MG63 (cell line): ENCODE results near the gene PERP. TPM values are rescaled to one million over a fixed set of nuclear protein-coding genes. Genes with fewer than 3 reads are reported as not detected.
"Not testable (repeated sequence)": the region's sequence is repeated elsewhere in the genome, so short reads cannot be mapped to it uniquely, and the experiment has no call there.

ENCODE experiments used
- DNase-seq: peaks from one replicate; pipeline ENCODE4 v3.0.0-alpha.2; 2020
- H3K27me3 ChIP-seq: fragments of 250-450 bp; sonication (Bioruptor Pico); 2 replicates; pipeline ENCODE4 v1.5.1; 2020; ENCODE audit warnings: mild to moderate bottlenecking, moderate library complexity
- H3K36me3 ChIP-seq: fragments of 250-450 bp; sonication (Bioruptor Pico); 2 replicates; pipeline ENCODE4 v1.5.1; 2020; ENCODE audit warnings: mild to moderate bottlenecking, moderate library complexity
- H3K4me3 ChIP-seq: fragments of 250-450 bp; sonication (Bioruptor Pico); 2 replicates; pipeline ENCODE4 v1.5.1; 2020; ENCODE audit warnings: mild to moderate bottlenecking, moderate library complexity
- H3K9me3 ChIP-seq: fragments of 250-450 bp; sonication (Bioruptor Pico); 2 replicates; pipeline ENCODE4 v1.5.1; 2020; ENCODE audit warnings: mild to moderate bottlenecking, moderate library complexity
- total RNA-seq: library from RNA; depleted of rRNA; stranded (reverse); fragments of >200 nt; shearing (Covaris generic); gene quantifications from 2 replicates; pipeline ENCODE4 v1.2.3, GENCODE V29; 2014; ENCODE audit warnings: low replicate concordance; rRNA removed

The PERP gene
- total RNA-seq: 38.7 and 43.6 TPM in 2 replicates

DNA sequence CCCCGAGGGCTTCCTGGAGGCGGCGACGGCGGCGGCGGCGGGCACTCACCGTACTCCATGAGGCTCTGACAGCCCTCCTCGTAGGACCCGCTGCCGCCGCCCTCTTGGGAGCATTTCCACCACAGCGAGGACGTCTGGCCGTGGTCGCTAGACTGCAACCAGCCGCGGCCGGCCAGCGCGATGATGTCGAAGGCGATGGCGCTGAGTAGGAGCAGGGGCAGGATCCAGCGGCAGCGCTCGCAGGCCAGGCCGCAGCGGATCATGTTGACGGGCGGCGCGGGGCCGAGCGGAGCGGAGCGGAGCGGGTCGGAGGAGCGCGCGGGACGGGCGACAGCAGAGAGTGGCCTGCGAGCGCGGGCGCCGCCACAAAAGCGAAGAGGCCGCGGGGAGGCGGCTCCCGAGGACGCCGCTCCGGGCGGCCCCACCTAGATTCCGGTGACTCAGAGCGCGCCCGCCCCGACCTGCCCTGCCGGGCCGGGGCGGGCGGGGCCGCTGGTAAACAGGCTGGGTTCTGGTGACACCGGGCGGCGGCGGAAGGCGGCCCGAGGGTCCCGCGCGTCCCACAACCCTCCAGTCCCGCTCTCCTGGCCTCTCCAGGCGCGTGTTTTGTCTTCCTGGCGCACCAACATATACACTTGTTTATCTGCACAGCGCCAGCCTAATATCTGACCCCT lies at the start of gene PERP:
Gene PERP (minus strand): TSS at position 342 of the 674 bp plus-strand sequence. CDS start 79 bp downstream, at position 263.
- no peaks in the 10 kb centered on the region for H3K9me3 ChIP-seq
- H3K27me3 ChIP-seq: no peaks in the 10 kb centered on the region
- peak; percentile 81 for DNase-seq
- peak within 1 kb of the TSS; percentile 81 for H3K4me3 ChIP-seq
- no peaks in the 10 kb centered on the region; the same call in none of the 2 replicates for H3K36me3 ChIP-seq

DNA sequence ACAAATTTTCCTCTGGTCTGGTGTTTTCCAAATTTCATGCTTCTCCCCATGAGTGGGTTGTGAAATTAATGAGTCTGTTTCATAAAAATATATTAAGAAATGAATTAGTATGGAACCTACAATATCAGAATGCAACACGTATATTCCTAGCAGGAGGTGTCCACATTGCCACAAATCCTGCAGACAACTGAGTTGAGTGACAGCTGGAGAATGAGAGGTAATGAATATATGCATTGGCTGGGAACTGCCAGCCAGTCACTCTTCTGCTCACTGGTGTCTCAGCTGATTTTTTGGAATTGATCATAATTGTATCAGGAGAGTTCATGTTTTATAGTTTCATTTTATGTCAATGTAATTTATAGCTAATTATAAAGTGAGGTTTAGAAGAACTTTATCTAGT lies 48.2 kb upstream of the PERP start:
- Histone ChIP-seq H3K27me3 (no peaks in the 10 kb centered on the region), H3K36me3 (no peaks in the 10 kb centered on the region), H3K4me3 (no peak overlapping the region), H3K9me3 (peaks cover 7% of the 10 kb centered on the region)
- no peak for DNase-seq

DNA sequence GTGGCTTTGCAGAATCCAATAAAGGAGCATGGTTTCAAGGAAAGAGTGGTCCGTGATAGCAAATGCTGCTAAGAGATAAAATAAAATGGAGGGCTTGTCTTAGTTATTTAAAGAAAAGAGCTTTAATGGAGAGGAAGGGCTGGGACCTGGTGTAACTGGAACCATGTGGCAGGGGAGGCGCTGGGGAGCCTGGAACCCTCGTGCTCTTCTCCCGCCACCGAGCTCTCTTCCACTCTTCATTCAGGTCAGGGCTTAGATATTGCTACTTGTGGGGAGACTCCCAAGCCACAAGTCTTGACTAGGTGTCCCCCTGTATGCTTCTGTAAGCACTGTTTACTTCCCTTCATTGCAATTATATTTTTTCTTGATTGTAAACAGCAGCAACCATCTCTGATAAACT lies 39.3 kb upstream of the PERP start:
- no peaks in the 10 kb centered on the region for H3K9me3 ChIP-seq
- DNase-seq: no peak
- H3K27me3 ChIP-seq: peaks cover 3% of the 10 kb centered on the region; the same call in 1 of the 2 replicates
- no peaks in the 10 kb centered on the region for H3K36me3 ChIP-seq
- no peak overlapping the region for H3K4me3 ChIP-seq

DNA sequence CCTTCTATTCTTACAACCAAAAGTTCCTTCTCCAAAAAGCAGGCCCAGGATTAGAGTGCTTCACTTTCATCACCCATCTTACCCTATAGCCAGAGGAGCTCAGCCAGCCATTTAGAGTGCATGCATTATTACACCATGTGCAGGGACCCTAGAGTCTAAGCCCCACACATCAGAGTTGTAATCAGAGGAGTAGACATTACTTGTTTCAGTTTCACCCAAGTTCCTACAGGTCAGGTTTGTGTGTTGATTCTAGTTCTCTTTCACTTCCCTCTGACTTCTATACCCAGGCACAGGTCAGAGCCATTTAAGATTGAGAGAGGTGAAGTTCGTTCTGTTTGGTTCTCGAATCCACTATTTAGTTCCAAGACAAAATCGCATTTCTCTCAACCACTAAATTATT lies 38.2 kb upstream of the PERP start:
- H3K4me3 ChIP-seq: no peak overlapping the region
- no peaks in the 10 kb centered on the region for H3K9me3 ChIP-seq
- DNase-seq: no peak
- peaks cover 3% of the 10 kb centered on the region; the same call in 1 of the 2 replicates for H3K27me3 ChIP-seq
- no peaks in the 10 kb centered on the region for H3K36me3 ChIP-seq

DNA sequence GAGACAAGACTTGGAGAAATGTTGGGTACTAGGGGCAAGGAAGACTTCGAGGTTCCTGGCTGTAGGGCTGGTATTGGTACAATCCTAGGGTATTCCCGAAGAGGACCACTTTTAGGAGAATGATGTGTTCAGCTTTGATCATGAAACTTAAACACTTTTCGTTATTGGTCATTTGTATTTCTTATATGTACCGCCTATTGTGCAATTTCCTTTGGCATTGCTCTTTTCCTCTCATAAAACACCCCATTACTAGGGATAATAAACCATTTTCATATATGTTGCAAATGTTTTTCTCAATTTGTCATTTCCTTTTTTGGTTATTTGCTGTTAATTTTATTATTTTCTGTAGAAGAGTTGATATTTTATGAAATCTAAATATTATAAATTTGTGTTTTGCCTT lies 35.6 kb upstream of the PERP start:
- Histone ChIP-seq H3K27me3 (no peaks in the 10 kb centered on the region), H3K9me3 (no peaks in the 10 kb centered on the region), H3K36me3 (no peaks in the 10 kb centered on the region), H3K4me3 (no peak overlapping the region)
- no peak for DNase-seq

DNA sequence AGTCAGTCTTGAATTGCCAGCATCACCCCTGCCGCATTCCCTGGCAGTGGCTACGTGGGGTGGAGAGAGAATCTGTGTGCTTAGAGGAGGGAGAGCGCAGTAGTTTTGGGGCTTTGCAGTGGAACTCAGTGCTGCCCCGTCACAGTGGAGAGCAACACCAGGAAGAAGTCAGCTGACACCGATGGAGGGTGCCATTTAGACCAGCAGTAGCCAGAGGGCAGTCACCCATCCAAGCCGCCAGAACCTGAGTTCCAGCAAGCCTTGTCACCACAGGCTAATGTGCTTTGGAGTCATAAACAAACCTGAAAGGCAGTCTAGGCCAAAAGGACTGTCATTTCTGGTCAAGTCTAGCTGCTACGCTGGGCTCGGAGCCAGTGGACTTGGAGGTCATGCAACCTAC lies 22.0 kb upstream of the PERP start:
- Histone ChIP-seq H3K27me3 (no peaks in the 10 kb centered on the region), H3K36me3 (no peaks in the 10 kb centered on the region), H3K9me3 (peaks cover 2% of the 10 kb centered on the region; the same call in 1 of the 2 replicates), H3K4me3 (no peak overlapping the region)
- peak; percentile 15 for DNase-seq

DNA sequence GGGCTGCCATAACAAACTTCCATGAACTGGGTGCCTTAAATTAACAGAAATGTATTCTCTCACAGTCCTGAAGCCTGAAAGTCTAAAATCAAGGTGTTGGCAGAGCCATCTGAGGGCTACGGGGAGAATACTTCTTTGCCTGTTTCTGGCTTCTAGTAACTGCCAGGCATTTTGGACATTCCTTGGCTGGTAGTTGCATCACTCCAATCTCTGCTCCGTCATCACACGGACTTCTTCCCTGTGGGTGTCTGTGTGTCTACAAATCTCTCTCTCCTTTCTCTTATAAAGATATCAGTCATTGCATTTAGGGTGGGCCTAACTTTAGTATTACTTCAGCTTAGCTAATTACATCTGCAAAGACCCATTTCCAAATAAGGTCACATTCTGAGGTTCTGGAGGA lies 20.9 kb upstream of the PERP start:
- H3K36me3 ChIP-seq: no peaks in the 10 kb centered on the region
- no peak for DNase-seq

DNA sequence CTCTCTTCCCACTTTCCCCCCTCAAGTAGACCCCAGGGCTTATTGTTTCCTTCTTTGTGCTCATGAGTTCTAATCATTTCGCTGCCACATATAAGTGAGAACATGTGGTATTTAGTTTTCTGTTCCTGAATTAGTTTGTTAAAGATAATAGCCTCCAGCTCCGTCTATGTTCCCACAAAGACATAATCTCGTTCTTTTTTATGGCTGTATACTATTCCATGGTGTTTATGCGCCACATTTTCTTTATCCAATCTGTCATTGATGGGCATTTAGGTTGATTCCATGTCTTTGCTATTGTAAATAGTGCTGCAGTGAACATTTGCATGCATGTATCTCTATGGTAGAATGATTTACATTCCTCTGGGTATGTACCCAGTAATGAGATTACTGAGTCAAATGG lies 16.9 kb upstream of the PERP start:
- H3K27me3 ChIP-seq: no peaks in the 10 kb centered on the region
- DNase-seq: no peak
- H3K9me3 ChIP-seq: peaks cover 2% of the 10 kb centered on the region; the same call in 1 of the 2 replicates
- H3K4me3 ChIP-seq: no peak overlapping the region
- no peaks in the 10 kb centered on the region for H3K36me3 ChIP-seq

More for the DNA sequence above, 20.9 kb upstream of the PERP start:
- H3K4me3 ChIP-seq: no peak overlapping the region
- H3K27me3 ChIP-seq: no peaks in the 10 kb centered on the region
- H3K9me3 ChIP-seq: peaks cover 2% of the 10 kb centered on the region; the same call in 1 of the 2 replicates

DNA sequence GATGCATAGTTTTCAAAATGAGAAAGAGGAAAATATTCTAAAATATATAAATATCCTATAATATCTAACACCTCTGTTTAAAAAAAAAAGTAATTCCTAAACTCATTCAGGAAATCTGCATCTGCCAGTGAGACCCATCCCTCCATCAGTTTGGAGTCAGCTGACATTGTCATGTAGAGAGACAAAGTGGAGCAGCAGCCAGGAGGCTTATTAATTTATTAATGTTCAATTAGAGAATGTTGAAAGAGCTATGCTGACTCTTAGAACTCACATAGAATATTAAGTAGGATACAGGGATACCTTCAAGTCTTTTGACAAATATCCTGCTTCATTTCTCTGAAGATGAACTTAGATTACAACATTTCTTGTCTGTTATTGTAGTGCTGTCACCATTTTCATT lies 12.8 kb upstream of the PERP start:
- no peak for DNase-seq
- Histone ChIP-seq H3K36me3 (no peaks in the 10 kb centered on the region), H3K9me3 (no peaks in the 10 kb centered on the region), H3K27me3 (no peaks in the 10 kb centered on the region), H3K4me3 (no peak overlapping the region)

DNA sequence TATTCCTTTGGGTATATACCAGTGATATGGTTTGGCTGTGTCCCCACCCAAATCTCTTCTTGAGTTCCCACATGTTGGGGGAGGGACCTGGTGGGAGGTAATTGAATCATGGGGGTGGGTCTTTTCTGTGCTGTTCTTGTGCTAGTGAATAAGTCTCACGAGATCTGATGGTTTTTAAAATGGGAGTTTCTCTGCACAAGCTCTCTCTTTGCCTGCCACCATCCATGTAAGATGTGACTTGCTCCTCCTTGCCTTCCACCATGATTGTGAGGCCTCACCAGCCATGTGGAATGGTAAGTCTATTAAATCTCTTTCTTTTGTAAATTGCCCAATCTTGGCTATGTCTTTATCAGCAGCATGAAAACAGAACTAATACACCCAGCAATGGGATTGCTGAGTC lies 12.0 kb upstream of the PERP start:
- H3K4me3 ChIP-seq, H3K27me3 ChIP-seq, H3K36me3 ChIP-seq, DNase-seq, H3K9me3 ChIP-seq: not testable (repeated sequence)

DNA sequence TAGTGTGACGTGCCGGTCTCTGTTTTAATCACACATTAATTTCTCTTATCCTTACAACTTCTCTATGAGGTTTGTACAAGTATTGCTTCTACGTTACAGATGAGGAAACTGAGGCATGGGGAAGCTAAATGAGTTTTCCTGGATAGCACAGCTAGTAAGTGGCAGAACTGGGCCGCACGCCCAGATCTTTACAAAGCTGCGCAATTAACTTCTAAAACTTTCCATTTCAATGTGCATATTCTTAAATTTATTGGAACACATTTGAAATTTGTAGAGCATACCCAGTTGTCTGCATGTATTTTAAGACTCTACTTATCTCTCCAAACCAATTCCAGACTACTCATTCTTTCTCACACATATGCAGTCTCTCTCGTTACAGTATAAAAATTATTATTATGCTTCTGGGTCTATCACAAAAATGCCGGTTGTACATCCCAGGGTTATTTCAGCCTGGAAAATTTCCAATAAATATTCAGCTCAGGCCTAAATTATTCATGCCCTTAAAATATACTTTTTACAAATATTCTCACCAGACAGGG lies 10.2 kb upstream of the PERP start:
- Histone ChIP-seq H3K4me3 (no peak overlapping the region), H3K9me3 (no peaks in the 10 kb centered on the region), H3K36me3 (no peaks in the 10 kb centered on the region), H3K27me3 (no peaks in the 10 kb centered on the region)
- no peak for DNase-seq

DNA sequence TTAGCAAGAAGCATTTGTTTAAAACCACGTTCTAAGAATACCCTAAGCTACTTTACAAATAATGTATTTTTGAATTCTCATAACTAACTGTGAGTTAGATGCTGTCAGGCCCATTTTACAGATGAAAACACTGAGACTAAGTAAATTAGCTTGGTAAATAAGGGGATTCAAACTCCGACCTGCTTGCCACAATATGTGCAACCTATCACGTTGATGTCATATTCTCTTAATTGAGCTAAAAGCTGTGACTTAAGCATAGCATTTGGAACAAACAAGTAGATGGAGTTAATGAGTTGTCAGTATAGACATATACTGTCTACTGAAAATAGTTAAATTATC lies 9.4 kb upstream of the PERP start:
- Histone ChIP-seq H3K36me3 (no peaks in the 10 kb centered on the region), H3K9me3 (no peaks in the 10 kb centered on the region), H3K4me3 (no peak overlapping the region), H3K27me3 (no peaks in the 10 kb centered on the region)
- no peak for DNase-seq

DNA sequence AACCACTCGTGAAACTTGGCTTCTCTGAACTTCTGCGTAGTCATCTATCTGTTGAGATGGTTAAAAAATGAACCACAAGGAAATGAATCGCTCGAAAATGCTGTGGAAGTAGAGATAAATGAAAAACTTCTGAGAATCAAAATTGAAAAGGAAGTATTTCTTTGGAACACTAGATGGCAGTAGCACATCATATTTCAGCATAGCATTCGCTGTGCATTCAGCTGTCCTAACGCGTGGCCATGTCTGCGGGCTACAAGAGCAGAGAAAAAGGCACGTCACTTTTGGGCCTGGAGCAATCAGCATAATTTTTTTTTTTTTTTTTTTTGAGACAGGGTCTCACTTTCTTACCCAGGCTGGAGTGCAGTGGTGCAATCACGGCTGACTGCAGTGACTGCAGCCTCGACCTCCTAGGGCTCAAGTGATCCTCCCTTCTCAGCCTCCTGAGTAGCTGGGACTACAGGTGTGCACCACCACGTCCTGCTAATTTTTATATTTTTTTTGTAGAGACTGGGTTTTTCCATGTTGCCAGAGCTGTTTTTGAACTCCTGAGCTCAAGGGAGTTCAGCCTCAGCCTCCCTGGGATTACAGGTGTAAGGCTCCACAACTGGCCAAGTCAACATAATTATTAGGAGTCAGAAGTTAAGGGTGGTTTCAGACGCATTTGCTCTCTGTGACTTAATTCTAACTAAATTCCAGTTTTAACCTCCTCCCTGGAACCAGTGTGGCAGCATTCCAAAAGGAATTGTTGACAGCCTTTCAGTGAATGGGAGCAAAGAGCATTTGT lies 8.8 kb upstream of the PERP start:
- H3K4me3 ChIP-seq: no peak overlapping the region
- H3K9me3 ChIP-seq: no peaks in the 10 kb centered on the region
- no peaks in the 10 kb centered on the region for H3K27me3 ChIP-seq
- DNase-seq: peak; percentile 53
- no peaks in the 10 kb centered on the region for H3K36me3 ChIP-seq

DNA sequence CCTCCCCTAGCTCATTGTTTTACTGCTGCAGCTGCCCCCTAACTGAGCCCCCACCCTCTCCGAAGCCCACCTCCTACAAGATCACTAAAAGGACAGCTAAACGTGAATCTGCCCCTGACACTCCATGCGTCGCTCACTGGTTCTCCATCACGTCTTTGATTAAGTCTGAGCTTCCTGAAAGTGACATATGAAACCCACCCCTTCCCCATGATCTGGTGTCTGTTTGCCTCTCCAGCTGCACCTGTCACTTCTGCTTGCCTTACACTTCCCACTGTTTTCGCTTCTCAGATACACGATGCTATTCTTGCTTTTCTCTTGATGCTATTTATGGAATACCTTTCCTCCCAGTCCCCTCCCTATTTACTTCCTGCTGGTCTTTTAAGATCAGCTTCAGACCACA lies 8.0 kb upstream of the PERP start:
- no peaks in the 10 kb centered on the region for H3K9me3 ChIP-seq
- H3K36me3 ChIP-seq: no peaks in the 10 kb centered on the region
- no peak for DNase-seq
- no peak overlapping the region for H3K4me3 ChIP-seq
- no peaks in the 10 kb centered on the region for H3K27me3 ChIP-seq

DNA sequence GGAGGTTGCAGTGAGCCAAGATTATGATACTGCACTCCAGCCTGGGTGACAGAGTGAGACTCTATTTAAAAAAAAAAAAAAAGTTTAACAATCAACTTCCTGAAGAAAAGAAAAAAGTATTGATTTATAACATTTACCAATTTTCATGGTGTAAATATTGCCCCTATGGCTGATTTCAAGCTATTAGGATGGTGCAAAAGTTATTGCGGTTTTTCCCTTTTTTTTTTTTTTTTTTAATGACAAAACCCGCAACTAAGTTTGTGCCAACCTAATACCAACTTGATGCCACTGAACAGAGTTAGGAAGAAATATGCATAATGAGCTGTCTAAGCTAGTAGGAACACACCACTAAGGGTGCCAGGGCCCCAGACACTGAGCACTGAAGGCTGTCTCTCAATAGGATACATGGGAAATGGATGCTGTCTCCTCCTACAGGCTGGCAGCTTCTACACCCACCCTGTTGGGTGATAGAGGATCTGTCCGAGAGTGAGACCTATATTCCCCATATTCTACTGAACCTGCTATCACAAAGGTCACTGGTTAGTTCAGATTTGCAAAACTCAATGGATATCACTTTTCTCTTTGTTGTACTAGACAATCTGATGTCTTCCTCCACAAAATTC lies 6.5 kb upstream of the PERP start:
- no peak for DNase-seq
- Histone ChIP-seq H3K4me3 (no peak overlapping the region), H3K36me3 (no peaks in the 10 kb centered on the region), H3K27me3 (no peaks in the 10 kb centered on the region), H3K9me3 (no peaks in the 10 kb centered on the region)

DNA sequence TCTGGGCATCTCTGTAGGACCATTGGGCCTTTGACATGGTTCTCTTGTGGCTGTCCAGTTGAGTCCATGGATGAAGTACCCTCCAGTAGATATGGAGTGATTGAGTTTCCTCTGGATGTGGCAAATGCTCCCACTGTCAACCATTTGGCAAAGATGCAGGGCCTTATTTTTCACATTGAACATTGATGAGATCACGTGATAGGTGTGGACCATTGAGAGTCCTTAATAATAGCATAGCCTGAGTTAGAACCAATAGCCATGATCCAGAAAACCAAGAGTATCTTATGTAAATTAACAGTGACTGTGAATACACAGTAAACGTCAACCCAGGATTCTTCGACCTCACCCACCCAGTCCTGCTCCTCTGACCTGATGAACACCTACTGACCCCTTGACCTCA lies 3.0 kb upstream of the PERP start:
- no peaks in the 10 kb centered on the region for H3K9me3 ChIP-seq
- DNase-seq: no peak
- H3K4me3 ChIP-seq: no peak overlapping the region
- no peaks in the 10 kb centered on the region; the same call in none of the 2 replicates for H3K36me3 ChIP-seq
- H3K27me3 ChIP-seq: no peaks in the 10 kb centered on the region
